Activated CD4-positive, CD25-positive, alpha-beta regulatory T cell treated with anti-CD3 and anti-CD28 coated beads, Interleukin-2, amount 50 U/mL, for 16 hours (primary cell): Measurements from ENCODE around the gene TMEM179B.
"Not testable (repeated sequence)": the region's sequence is repeated elsewhere in the genome, so short reads cannot be mapped to it uniquely, and the experiment has no call there.

Source experiments
- DNase-seq: peaks from one replicate; pipeline ENCODE4 v3.0.0-alpha.2; 2020; ENCODE audit warnings: low read depth, low spot score

The TMEM179B gene, protein sequence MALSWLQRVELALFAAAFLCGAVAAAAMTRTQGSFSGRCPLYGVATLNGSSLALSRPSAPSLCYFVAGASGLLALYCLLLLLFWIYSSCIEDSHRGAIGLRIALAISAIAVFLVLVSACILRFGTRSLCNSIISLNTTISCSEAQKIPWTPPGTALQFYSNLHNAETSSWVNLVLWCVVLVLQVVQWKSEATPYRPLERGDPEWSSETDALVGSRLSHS

GRCh38 chr11:62787005-62787759 lies at the start of gene TMEM179B:
Gene TMEM179B, plus strand, starts transcription at chr11:62787402. Its CDS starts 30 bp downstream, at chr11:62787432.
- DNase-seq: peak; percentile 96

- no peak for DNase-seq
These were observed 39.6 kb upstream of the TMEM179B start for GRCh38 chr11:62747475-62748160.

- DNase-seq: not testable (repeated sequence)
These were observed 37.3 kb upstream of the TMEM179B start for GRCh38 chr11:62749931-62750330.

- DNase-seq: no peak
These were observed 34.9 kb upstream of the TMEM179B start for GRCh38 chr11:62752177-62752785.

DNA sequence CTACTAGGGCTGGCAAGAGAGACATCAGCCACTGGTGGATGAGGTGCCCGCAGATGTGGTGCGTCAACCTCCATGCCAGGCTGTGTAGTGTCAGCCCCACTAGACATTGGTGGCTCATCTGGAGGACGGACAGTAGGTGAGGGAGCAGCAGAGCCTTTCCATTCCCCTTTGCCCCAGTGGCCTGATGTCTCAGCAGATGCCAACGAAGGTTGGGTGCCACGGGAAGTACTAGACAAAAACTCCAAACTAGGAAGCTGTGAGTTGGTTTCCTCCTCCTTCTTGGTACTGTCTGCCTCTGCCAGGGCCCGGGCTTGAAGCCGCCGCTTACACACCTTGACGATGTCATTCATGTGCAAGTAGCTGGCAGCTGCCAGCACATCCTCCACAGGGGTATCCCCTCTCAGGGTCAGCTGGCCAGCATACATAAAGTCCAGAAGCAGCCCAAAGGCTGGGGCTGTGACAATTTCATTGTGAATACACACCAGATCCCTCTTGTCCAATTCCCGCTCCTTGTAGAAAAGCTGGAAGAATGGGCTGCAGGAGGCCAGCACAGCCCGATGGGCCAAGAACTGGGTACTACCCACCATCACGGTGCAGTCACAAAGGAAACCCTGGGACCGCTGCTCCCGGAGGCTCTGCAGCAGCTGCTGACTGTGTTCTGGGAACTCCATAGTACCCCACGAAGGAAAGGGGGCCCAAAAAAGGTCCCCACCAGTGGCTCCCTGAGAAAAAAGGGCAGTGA lies 34.0 kb upstream of the TMEM179B start:
- no peak for DNase-seq

- DNase-seq: peak; percentile 91
These were observed 33.2 kb upstream of the TMEM179B start, which contains the start of gene ZBTB3 for GRCh38 chr11:62753736-62754603. Gene ZBTB3, minus strand, starts transcription at chr11:62754160. Its CDS starts 496 bp downstream, at chr11:62753664.

- DNase-seq: no peak
These were observed 32.1 kb upstream of the TMEM179B start for GRCh38 chr11:62755086-62755615.

- DNase-seq: no peak
These were observed 29.1 kb upstream of the TMEM179B start for GRCh38 chr11:62757846-62758788.

- DNase-seq: not testable (repeated sequence)
These were observed 26.4 kb upstream of the TMEM179B start for GRCh38 chr11:62760867-62761227.

DNA sequence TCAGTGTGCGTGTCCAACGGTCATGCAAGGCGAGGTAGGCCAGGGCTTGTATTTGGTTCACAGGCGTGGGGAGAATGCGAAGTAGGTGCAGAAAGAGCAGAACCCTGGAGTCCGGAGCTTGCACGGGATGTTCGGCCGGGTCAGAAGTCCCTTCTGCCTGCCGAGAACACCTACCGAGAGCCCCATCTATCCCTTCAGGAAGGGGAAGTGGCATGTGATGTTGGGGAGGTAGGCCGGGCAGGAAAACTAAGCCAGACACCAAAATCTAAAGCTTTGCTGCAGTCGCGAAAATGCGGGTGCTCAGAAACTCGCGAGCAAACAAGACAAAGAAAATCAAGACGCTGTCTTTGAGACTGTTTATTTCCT lies 16.4 kb upstream of the TMEM179B start:
- DNase-seq: no peak

DNA sequence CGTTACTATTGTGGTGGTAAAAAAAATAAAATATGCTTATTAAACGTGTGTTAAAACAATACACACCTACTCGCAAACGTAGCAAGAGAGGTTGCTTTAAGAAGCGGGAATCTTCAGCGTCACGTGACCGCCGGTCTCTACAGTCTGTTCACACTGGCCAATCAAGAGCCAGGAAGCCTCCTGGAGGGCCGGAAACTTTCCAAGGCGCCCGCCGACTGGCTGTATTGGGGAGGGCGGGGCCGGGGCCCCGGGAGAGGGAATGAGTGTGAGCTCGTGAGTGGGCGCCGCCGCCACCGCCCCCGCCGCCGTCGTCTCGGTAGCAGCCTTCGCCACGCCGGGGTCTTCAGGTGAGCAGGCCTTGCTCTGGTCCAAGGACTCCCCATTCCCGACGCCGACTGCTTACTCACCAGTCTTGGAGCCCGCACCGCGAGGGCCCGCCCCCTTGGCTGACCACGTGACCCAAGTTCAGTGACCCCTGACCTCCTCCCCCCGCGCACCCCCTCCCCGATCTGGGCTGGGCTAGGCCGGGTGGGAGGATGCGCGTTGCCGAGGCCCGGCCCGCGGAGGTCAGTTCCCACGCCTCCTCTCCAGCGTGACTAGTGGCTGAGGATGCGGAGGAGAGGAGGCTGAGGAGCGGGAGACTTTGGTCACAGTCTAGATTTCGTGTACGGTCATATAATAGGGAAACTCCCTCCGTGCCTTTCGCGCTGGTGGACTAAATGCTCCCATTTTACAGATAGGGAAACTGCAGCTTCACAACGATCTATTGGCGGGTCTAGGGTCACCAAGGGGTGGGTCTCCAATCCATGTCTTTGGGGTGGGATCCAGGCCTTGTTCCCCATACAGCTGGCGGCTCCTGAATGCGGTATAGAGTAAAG lies 15.8 kb upstream of the TMEM179B start, which contains the start of gene TAF6L:
Gene TAF6L, plus strand, starts transcription at position 253 of the 878 bp plus-strand sequence. CDS start 4,388 bp downstream, outside the sequence.
- DNase-seq: peak; percentile 79

GRCh38 chr11:62774407-62774806 lies 12.8 kb upstream of the TMEM179B start:
- no peak for DNase-seq

GRCh38 chr11:62775646-62776045 lies 11.6 kb upstream of the TMEM179B start:
- DNase-seq: no peak

DNA sequence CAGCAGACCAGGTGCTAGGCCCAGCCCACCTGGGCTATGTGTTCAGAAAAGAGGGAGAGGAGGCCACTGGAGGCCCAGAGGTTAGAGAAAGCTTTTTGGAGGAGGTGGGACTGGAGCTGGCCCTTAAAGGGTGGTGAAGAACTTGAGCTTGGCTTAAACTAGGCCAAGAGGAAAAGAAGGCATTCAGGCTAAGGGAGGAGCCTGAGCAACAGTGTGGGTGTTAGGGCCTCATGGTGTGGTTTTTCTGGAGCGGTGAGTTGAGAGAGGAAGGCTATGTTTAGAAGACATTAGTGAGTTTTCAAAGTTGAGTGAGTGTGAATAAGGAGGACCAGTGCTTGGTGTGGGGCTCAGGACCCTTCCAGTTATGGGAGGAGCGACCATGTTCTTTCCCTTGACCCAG lies 9.8 kb upstream of the TMEM179B start:
- no peak for DNase-seq

DNA sequence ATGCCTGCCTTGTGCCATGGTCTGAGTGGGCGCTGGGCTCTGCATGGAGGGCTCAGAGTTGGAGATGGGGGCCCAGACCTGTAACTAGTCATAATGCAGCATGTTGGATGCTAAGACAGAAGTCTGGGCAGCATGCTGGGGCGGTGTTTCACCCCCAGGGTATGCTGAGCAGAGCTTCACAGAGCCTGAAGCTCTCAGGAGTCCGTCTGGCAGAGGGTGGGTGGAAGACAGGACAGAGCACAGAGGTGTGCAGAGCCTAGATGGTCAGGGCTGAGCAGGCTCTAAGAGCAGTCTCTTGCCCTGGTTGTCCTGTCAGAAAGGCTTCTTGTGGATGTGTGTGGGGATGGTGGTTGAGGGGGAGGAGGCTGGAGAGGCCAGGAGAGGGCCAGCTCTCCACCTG lies 8.8 kb upstream of the TMEM179B start:
- no peak for DNase-seq

GRCh38 chr11:62782753-62783152 lies 4.4 kb upstream of the TMEM179B start:
- DNase-seq: no peak

DNA sequence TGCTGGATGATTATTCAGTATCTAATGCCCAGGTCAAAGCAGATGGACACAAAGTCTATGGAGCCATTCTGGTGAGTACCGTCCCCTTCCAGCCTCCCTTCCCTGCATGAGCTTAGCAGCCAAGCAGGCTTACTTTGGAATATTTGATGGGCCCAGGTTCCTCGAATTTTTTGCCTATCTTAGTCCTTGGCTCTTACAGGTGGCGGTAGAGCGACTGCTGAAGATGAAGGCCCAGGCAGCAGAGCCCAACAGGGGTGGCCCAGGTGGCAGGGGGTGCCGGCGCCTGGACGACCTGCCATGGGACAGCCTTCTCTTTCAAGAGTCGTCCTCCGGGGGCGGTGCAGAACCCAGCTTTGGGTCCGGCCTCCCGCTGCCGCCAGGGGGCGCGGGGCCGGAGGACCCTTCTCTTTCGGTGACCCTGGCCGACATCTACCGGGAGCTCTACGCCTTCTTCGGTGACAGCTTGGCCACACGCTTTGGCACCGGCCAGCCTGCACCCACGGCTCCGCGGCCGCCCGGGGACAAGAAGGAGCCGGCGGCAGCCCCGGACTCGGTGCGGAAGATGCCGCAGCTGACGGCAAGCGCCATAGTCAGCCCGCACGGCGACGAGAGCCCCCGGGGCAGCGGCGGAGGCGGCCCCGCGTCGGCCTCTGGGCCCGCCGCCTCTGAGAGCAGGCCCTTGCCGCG lies 741 bp upstream of the TMEM179B start:
- peak; percentile 80 for DNase-seq
